Upper lobe of left lung (tissue), 6 donors: ENCODE results near the gene HEATR1. TPM values are rescaled to one million over a fixed set of nuclear protein-coding genes. Genes with fewer than 3 reads are reported as not detected.

Experiments used
- ATAC-seq, 2 donors: fragments of 200-7000 bp; cut with Tn5 transposase; one replicate each; pipeline ENCODE4 v1.9.1; 2022; ENCODE audit warnings: mild to moderate bottlenecking in 2 of 2, moderate library complexity in 2 of 2; ENCODE audit not compliant: low FRiP score in 2 of 2
- DNase-seq, 2 donors: peaks; one replicate each; pipeline ENCODE4 v3.0.0-alpha.2; 2019 to 2020
- H3K27ac ChIP-seq, 4 donors: fragments of 200-600 bp; sonication (generic); one replicate each; pipeline ENCODE4 v1.5.1; 2016 to 2019
- H3K27me3 ChIP-seq, 4 donors: fragments of 200-600 bp; sonication (generic); one replicate each; pipeline ENCODE4 v1.5.1; 2017 to 2019
- H3K36me3 ChIP-seq, 4 donors: fragments of 200-600 bp; sonication (generic); one replicate each; pipeline ENCODE4 v1.5.1; 2016 to 2019
- H3K4me1 ChIP-seq, 4 donors: fragments of 200-600 bp; sonication (generic); one replicate each; pipeline ENCODE4 v1.5.1; 2018 to 2019
- H3K4me3 ChIP-seq, 4 donors: fragments of 200-600 bp; sonication (generic); one replicate each; pipeline ENCODE4 v1.5.1; 2017 to 2019; ENCODE audit warnings: mild to moderate bottlenecking in 2 of 4, moderate library complexity in 1 of 4
- H3K9me3 ChIP-seq, 4 donors: fragments of 200-600 bp; sonication (generic); one replicate each; pipeline ENCODE4 v1.5.1; 2018 to 2019
- EP300 ChIP-seq, 4 donors: sonication (generic); formaldehyde crosslinking; IDR thresholded peaks; one replicate each; pipeline ENCODE4 v1.5.1; 2017; ENCODE audit warnings: antibody characterized with exemption in 4 of 4, control low read depth in 2 of 4
- POLR2A ChIP-seq, 4 donors: fragments of 450-650 bp; IDR thresholded peaks; one replicate each; pipeline ENCODE4 v1.5.1; 2016 to 2017; ENCODE audit warnings: antibody characterized with exemption in 4 of 4, mild to moderate bottlenecking in 2 of 4
- POLR2AphosphoS5 ChIP-seq, 2 donors: sonication (generic); formaldehyde crosslinking; IDR thresholded peaks; one replicate each; pipeline ENCODE4 v1.5.1; 2017; ENCODE audit warnings: antibody characterized with exemption in 2 of 2
- WGBS, 2 donors: methylation state at CpG; one replicate each; pipeline ENCODE4 v1.1.5; 2017 to 2018; 5-methylcytosine and 5-hydroxymethylcytosine counted together
- total RNA-seq, 6 donors: library from RNA; depleted of rRNA in 4 of 6; stranded (reverse); fragments of >200 nt in 4 of 6; gene quantifications; one replicate each; pipeline versions ENCODE4 v1.1.0 to v1.2.1, GENCODE V29; 2016 to 2021
- TF ChIP-seq, protein P1 (sequence below), 6 experiments: fragments of 450-650 bp in 4 of 6; fragments of 200-600 bp in 2 of 6; sonication (generic) in 2 of 6; IDR thresholded peaks; one replicate each; pipeline ENCODE4 v1.5.1; 2016 to 2019; ENCODE audit warnings: antibody characterized with exemption in 6 of 6
- donor health status: DM: no; HTN: no; CAD: no; lungs with moderate emphysema.
- donor health status: DM: no; HTN: yes; CAD: no; lungs with severe emphysema.

HEATR1 gene
- total RNA-seq, 6 donors from 2014 or later, result 9.0 to 27.5 (median 18.5) TPM

DNA sequence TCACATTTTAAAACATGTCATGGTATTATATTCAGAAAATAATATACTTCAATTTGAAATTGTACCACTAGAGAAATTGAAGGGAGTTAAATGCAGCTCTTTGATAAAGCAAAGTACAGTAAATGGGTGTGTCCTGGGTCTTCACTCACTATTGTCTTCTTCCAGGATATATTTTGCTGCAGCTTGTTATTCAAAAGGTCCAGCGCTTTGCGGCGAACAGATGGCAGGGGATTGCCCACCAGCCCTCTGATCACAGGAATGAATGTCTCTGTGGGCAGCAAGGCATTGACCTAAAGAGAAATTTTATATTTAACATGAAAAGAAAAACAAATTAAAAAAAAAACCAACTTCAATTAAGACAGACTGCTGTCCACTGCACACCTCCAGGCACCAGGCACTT lies 45.5 kb downstream of the HEATR1 start:
- no peaks in the 10 kb centered on the region for H3K9me3 ChIP-seq
- H3K36me3 ChIP-seq, result peaks cover 35 to 97% (median 61%) of the 10 kb centered on the region in 4 donors
- H3K27ac ChIP-seq, result no peak overlapping the region
- H3K4me3 ChIP-seq, result no peak overlapping the region
- 92 to 94% methylated on average over 3 of the region's 3 CpGs for WGBS, 2 donors
- TF ChIP-seq, protein P1, sequence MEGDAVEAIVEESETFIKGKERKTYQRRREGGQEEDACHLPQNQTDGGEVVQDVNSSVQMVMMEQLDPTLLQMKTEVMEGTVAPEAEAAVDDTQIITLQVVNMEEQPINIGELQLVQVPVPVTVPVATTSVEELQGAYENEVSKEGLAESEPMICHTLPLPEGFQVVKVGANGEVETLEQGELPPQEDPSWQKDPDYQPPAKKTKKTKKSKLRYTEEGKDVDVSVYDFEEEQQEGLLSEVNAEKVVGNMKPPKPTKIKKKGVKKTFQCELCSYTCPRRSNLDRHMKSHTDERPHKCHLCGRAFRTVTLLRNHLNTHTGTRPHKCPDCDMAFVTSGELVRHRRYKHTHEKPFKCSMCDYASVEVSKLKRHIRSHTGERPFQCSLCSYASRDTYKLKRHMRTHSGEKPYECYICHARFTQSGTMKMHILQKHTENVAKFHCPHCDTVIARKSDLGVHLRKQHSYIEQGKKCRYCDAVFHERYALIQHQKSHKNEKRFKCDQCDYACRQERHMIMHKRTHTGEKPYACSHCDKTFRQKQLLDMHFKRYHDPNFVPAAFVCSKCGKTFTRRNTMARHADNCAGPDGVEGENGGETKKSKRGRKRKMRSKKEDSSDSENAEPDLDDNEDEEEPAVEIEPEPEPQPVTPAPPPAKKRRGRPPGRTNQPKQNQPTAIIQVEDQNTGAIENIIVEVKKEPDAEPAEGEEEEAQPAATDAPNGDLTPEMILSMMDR (IDR thresholded peaks at IDR 0.05), result no peak
- TF ChIP-seq POLR2AphosphoS5 (IDR thresholded peaks at IDR 0.05) (no peak), EP300 (IDR thresholded peaks at IDR 0.05) (no peak), POLR2A (IDR thresholded peaks at IDR 0.05) (no peak)
- ATAC-seq (no peak), DNase-seq (no peak)
- no peaks in the 10 kb centered on the region for H3K4me1 ChIP-seq
- no peaks in the 10 kb centered on the region for H3K27me3 ChIP-seq

DNA sequence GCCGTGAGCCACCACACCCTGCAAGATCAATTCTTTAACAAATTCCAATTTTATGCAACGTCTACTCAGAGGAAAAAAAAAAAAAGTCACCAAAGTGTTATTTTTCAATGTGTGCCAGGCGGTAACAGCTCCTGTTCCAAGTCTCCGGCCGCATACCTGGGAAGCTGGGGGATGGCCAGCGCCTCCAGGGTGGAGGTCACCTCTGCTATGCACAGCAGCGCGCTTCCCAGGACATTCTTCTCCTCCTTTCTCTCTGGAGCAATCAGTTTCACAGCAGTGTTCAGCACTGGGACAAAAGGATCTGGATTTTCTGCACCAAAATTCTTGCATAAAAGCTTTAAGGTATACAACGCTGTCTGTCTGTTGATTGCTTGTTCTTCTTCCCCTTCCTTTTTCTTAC lies 46.2 kb downstream of the HEATR1 start:
- H3K27ac ChIP-seq, result no peak overlapping the region
- TF ChIP-seq POLR2A (IDR thresholded peaks at IDR 0.05), result no peak
- TF ChIP-seq POLR2AphosphoS5 (IDR thresholded peaks at IDR 0.05), result no peak
- TF ChIP-seq, protein P1 (IDR thresholded peaks at IDR 0.05), result no peak
- no peak for TF ChIP-seq EP300 (IDR thresholded peaks at IDR 0.05)

DNA sequence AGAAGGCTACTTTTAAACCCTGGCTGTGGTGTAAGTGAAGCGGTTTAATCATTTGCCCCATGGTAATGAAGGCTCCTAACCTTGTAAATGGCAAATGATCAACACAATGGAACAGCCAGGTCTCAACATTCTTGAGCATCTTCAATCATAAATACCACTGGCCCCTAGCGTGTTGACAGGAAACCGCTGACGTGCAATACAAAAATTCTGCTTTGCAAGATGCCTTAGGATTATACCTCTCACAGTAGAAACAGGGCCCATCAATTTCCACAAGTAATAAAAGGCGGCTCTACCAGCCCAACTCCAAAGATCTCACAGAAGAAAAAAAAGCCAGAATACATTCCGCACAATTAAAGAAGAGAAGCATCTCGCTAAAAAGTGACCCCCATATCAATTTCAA lies 47.7 kb downstream of the HEATR1 start:
- 95 to 97% methylated on average over 7 of the region's 7 CpGs for WGBS, 2 donors
- H3K4me1 ChIP-seq, result no peaks in the 10 kb centered on the region

More for the DNA sequence above, 46.2 kb downstream of the HEATR1 start:
- Histone ChIP-seq H3K4me1 (no peaks in the 10 kb centered on the region), H3K4me3 (no peak overlapping the region), H3K27me3 (no peaks in the 10 kb centered on the region), H3K9me3 (no peaks in the 10 kb centered on the region), H3K36me3 (peaks cover 40 to 97% (median 63%) of the 10 kb centered on the region in 4 donors)
- 90 to 93% methylated on average over 9 of the region's 9 CpGs for WGBS, 2 donors
- no peak for ATAC-seq
- DNase-seq, result peak in 1 of 2 donors; percentile 17

DNA sequence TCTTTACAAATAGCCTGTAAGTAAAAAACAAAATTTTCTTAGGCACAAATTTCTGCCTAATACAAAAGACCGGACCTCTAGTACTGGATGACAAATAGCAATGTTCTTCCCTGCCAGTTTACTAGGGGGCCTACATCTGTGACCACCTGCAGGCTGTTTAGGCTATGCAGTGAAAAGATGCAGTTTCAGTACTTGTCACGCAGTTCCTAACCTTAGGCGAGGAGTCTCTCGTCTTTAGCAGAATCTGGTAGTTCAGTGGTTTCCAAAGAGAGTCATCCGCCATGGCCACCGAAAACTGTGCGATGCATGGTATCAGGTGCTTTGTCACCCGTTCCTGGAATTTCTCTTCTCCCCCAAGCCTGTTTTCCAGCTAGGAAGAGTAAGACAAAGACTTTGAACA lies 50.9 kb downstream of the HEATR1 start:
- Histone ChIP-seq H3K4me1 (no peaks in the 10 kb centered on the region), H3K27me3 (no peaks in the 10 kb centered on the region), H3K36me3 (peaks cover 36 to 100% (median 96%) of the 10 kb centered on the region in 4 donors), H3K27ac (no peak overlapping the region), H3K9me3 (no peaks in the 10 kb centered on the region), H3K4me3 (no peak overlapping the region)
- no peak for TF ChIP-seq POLR2AphosphoS5 (IDR thresholded peaks at IDR 0.05)
- TF ChIP-seq, protein P1 (IDR thresholded peaks at IDR 0.05), result no peak
- no peak for TF ChIP-seq POLR2A (IDR thresholded peaks at IDR 0.05)
- TF ChIP-seq EP300 (IDR thresholded peaks at IDR 0.05), result no peak
- ATAC-seq (no peak), DNase-seq (no peak)
- WGBS, 2 donors, result 84 to 85% methylated on average over 8 of the region's 8 CpGs

More for the DNA sequence above, 47.7 kb downstream of the HEATR1 start:
- no peaks in the 10 kb centered on the region for H3K27me3 ChIP-seq
- peaks cover 42 to 100% (median 77%) of the 10 kb centered on the region in 4 donors for H3K36me3 ChIP-seq
- H3K27ac ChIP-seq, result no peak overlapping the region
- DNase-seq (no peak), ATAC-seq (no peak)
- TF ChIP-seq POLR2A (IDR thresholded peaks at IDR 0.05) (no peak), EP300 (IDR thresholded peaks at IDR 0.05) (no peak), POLR2AphosphoS5 (IDR thresholded peaks at IDR 0.05) (no peak)
- TF ChIP-seq, protein P1 (IDR thresholded peaks at IDR 0.05), result no peak
- no peaks in the 10 kb centered on the region for H3K9me3 ChIP-seq
- no peak overlapping the region for H3K4me3 ChIP-seq

DNA sequence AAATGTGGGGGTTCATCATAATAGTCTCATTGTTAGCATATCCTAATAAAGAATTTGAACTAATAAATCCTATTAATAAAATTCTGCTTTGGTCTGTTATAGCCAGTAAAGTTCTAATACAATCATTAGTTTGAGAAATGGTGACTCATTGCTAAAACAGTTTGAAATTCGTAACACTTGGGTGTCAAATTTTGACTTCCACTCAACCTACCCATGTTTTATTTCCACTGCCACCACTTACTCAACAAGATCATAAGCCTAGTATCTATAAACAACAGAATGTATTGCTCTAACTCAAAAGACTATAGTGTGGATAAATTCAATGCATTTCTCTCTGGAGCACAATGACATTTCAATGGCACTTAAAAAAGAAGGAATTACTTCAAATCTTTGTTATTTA lies 51.4 kb downstream of the HEATR1 start:
- Histone ChIP-seq H3K4me3 (no peak overlapping the region), H3K9me3 (no peaks in the 10 kb centered on the region), H3K36me3 (peaks cover 37 to 100% (median 96%) of the 10 kb centered on the region in 4 donors), H3K27me3 (no peaks in the 10 kb centered on the region), H3K4me1 (no peaks in the 10 kb centered on the region), H3K27ac (no peak overlapping the region)
- DNase-seq, result no peak
- WGBS, 2 donors, result 30 to 36% methylated on average over 1 of the region's 1 CpG
- ATAC-seq, result no peak
- TF ChIP-seq, protein P1 (IDR thresholded peaks at IDR 0.05), result no peak
- TF ChIP-seq EP300 (IDR thresholded peaks at IDR 0.05) (no peak), POLR2A (IDR thresholded peaks at IDR 0.05) (no peak), POLR2AphosphoS5 (IDR thresholded peaks at IDR 0.05) (no peak)
